Sigmoid colon (tissue), 7 donors: ENCODE data around the gene ATXN1. TPM values are rescaled to one million over a fixed set of nuclear protein-coding genes. Genes with fewer than 3 reads are reported as not detected.

ENCODE experiments used
- DNase-seq: peaks from one replicate; pipeline ENCODE4 v3.0.0-alpha.2; 2019
- H3K27ac ChIP-seq, 4 donors: fragments of 200-600 bp; sonication (generic); one replicate each; pipeline ENCODE4 v1.5.1; 2016 to 2019; ENCODE audit warnings: mild to moderate bottlenecking in 1 of 4
- H3K27me3 ChIP-seq, 3 donors: fragments of 200-600 bp; sonication (generic); one replicate each; pipeline ENCODE4 v1.5.1; 2019; ENCODE audit warnings: mild to moderate bottlenecking in 1 of 3
- H3K36me3 ChIP-seq, 4 donors: fragments of 200-600 bp; sonication (generic); one replicate each; pipeline ENCODE4 v1.5.1; 2016 to 2019
- H3K4me1 ChIP-seq, 4 donors: fragments of 200-600 bp; sonication (generic); one replicate each; pipeline ENCODE4 v1.5.1; 2017 to 2019
- H3K4me3 ChIP-seq, 4 donors: fragments of 200-600 bp; sonication (generic); one replicate each; pipeline ENCODE4 v1.5.1; 2017 to 2019; ENCODE audit warnings: mild to moderate bottlenecking in 2 of 4, moderate library complexity in 1 of 4
- H3K9me3 ChIP-seq, 4 donors: fragments of 200-600 bp in 3 of 4; sonication (generic) in 3 of 4; one replicate each; pipeline versions ENCODE4 v1.5.1 to v1.6.1; 2013 to 2019
- CTCF ChIP-seq, 4 experiments: fragments of 450-650 bp in 3 of 4; fragments of 200-600 bp in 1 of 4; IDR thresholded peaks; one replicate each; pipeline ENCODE4 v1.5.1; 2016 to 2019; ENCODE audit warnings: antibody characterized with exemption in 4 of 4, mild to moderate bottlenecking in 3 of 4, moderate library complexity in 2 of 4
- EP300 ChIP-seq, 4 donors: sonication (generic); formaldehyde crosslinking; IDR thresholded peaks; one replicate each; pipeline ENCODE4 v1.6.1; 2017; ENCODE audit warnings: antibody characterized with exemption in 4 of 4
- POLR2A ChIP-seq, 2 donors: fragments of 450-650 bp; IDR thresholded peaks; one replicate each; pipeline ENCODE4 v1.6.1; 2016; ENCODE audit warnings: antibody characterized with exemption in 2 of 2, mild to moderate bottlenecking in 2 of 2, moderate library complexity in 2 of 2
- POLR2AphosphoS5 ChIP-seq, 4 donors: sonication (generic); formaldehyde crosslinking; IDR thresholded peaks; one replicate each; pipeline ENCODE4 v1.6.1; 2017; ENCODE audit warnings: antibody characterized with exemption in 4 of 4
- WGBS, 2 donors: extraction: QIAGEN DNeasy Blood & Tissue Kit; methylation state at CpG; one replicate each; pipeline ENCODE4 v1.1.7; 2013; 5-methylcytosine and 5-hydroxymethylcytosine counted together
- intact Hi-C: fragments of 100-400 bp; cut with DNase I; formaldehyde crosslinking; loops from one replicate; pipeline ENCODE4 v1.15.1; 2023
- polyA plus RNA-seq, 3 donors: library from polyadenylated mRNA; stranded (reverse); fragments of 200-250 nt; gene quantifications; one replicate each; pipeline ENCODE4 v1.2.3, GENCODE V29; 2013
- total RNA-seq, 4 donors: library from RNA; depleted of rRNA; stranded (reverse); fragments of >200 nt; gene quantifications; one replicate each; pipeline ENCODE4 v1.1.0, GENCODE V29; 2016
- donor health status: healthy with polysubstance abuse.
- donor health status: Bipolar disorder and iron deficiency.
- donor health status: healthy.

Gene ATXN1
- total and polyA plus RNA-seq, 7 donors, result 4.8 to 95.3 (median 37.7) TPM

DNA sequence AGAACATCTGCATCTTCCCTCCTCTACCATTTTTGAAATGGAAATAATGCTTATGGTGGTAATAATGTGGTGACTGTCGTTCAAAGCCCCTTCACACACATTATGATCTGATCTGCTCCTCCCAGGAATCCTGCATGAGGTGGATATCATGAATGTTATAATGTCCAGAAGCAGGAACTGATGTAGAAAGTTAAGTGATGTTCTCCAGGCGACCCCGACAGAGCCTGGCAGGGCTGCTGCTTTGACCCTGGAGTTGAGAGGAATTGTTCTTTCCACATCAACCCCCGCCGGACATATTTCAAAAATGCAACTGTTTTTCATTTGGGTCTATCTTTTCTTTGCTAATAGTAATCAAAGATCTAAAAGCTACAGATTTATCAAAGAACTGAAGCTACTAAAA is 391.3 kb downstream of the ATXN1 start:
- intact Hi-C loops, result no loop called here
- 89 to 93% methylated on average over 5 of the region's 5 CpGs for WGBS, 2 donors
- no peak overlapping the region for H3K27ac ChIP-seq
- H3K9me3 ChIP-seq, result no peaks in the 10 kb centered on the region
- no peak for DNase-seq
- H3K36me3 ChIP-seq, result no peaks in the 10 kb centered on the region
- TF ChIP-seq CTCF (IDR thresholded peaks at IDR 0.05), result no peak
- no peak for TF ChIP-seq EP300 (IDR thresholded peaks at IDR 0.05)
- no peak for TF ChIP-seq POLR2A (IDR thresholded peaks at IDR 0.05)
- no peak for TF ChIP-seq POLR2AphosphoS5 (IDR thresholded peaks at IDR 0.05)
- H3K27me3 ChIP-seq, result no peaks in the 10 kb centered on the region
- peaks cover 0 to 10% (median 4%) of the 10 kb centered on the region in 4 donors for H3K4me1 ChIP-seq
- no peak overlapping the region for H3K4me3 ChIP-seq

DNA sequence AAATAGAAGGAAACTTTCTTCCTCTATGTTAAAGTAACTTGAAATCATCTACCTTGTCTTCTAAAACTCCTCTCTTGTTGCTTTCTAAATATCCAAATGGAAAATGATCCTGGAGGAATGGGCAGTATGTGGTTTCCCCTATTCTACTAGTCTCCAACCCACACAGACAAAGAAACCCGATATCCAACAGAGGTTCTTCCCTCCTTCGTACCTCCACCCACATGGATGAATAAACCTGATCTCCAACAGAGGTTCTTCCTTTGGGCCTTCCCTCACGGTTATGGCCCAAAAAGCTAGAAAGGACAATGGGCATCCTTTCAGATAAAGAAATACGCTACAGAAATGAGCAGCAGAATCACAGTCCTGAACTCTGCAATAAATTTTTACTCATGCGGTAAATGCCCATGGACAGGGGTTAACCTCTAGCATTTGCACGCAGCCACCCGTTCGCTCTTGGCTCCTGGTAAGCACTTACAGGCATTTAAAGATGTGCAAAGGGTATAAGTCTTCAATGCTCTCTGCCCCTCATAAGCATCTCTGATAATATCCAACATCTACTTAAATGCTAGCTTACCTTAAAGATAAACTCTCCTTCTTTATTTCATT is 392.0 kb downstream of the ATXN1 start:
- no peaks in the 10 kb centered on the region for H3K36me3 ChIP-seq
- H3K27me3 ChIP-seq, result no peaks in the 10 kb centered on the region
- intact Hi-C loops, result no loop called here
- H3K9me3 ChIP-seq, result no peaks in the 10 kb centered on the region
- H3K27ac ChIP-seq, result no peak overlapping the region
- H3K4me3 ChIP-seq, result no peak overlapping the region
- no peak for DNase-seq
- TF ChIP-seq POLR2AphosphoS5 (IDR thresholded peaks at IDR 0.05) (no peak), CTCF (IDR thresholded peaks at IDR 0.05) (no peak), EP300 (IDR thresholded peaks at IDR 0.05) (no peak), POLR2A (IDR thresholded peaks at IDR 0.05) (no peak)
- WGBS, 2 donors, result 97 to 98% methylated on average over 8 of the region's 8 CpGs
- H3K4me1 ChIP-seq, result peaks cover 0 to 10% (median 4%) of the 10 kb centered on the region in 4 donors

DNA sequence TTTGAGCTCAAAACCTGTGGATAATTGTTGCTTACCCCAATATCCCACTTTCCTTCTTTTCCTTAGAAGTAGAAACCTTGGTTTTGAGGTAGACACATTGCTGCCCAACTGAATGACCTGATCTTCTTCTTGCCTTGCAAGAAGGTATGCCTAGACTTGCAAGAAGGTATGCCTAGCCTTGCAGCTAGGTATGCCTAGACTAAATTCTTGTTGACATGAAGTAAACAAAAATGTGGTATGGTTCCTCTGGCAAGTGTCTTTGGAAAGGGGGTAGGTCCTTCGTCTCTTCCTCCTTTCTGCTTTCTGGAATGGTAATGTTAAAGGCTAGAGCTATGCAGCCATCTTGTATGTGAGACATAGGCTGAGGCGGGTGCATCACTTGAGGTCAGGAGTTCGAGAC is 393.7 kb downstream of the ATXN1 start:
- no peaks in the 10 kb centered on the region for H3K27me3 ChIP-seq
- no peaks in the 10 kb centered on the region for H3K36me3 ChIP-seq
- intact Hi-C loops, result no loop called here
- no peak overlapping the region for H3K4me3 ChIP-seq
- no peaks in the 10 kb centered on the region for H3K9me3 ChIP-seq
- TF ChIP-seq POLR2A (IDR thresholded peaks at IDR 0.05), result no peak
- TF ChIP-seq POLR2AphosphoS5 (IDR thresholded peaks at IDR 0.05), result no peak
- no peak for TF ChIP-seq EP300 (IDR thresholded peaks at IDR 0.05)
- TF ChIP-seq CTCF (IDR thresholded peaks at IDR 0.05), result no peak
- peaks cover 0 to 10% (median 4%) of the 10 kb centered on the region in 4 donors for H3K4me1 ChIP-seq
- H3K27ac ChIP-seq, result no peak overlapping the region
- no peak for DNase-seq
- WGBS, 2 donors, result 92 to 93% methylated on average over 3 of the region's 3 CpGs

- WGBS, 2 donors, result 95 to 96% methylated on average over 4 of the region's 4 CpGs
These were observed 397.5 kb downstream of the ATXN1 start for GRCh38 chr6:16363749-16364148.

More at GRCh38 chr6:16363749-16364148, 397.5 kb downstream of the ATXN1 start:
- H3K27ac ChIP-seq, result no peak overlapping the region
- no peak overlapping the region for H3K4me3 ChIP-seq
- H3K36me3 ChIP-seq, result no peaks in the 10 kb centered on the region
- TF ChIP-seq POLR2A (IDR thresholded peaks at IDR 0.05) (no peak), POLR2AphosphoS5 (IDR thresholded peaks at IDR 0.05) (no peak), EP300 (IDR thresholded peaks at IDR 0.05) (no peak), CTCF (IDR thresholded peaks at IDR 0.05) (no peak)
- H3K4me1 ChIP-seq, result peaks cover 0 to 30% (median 7%) of the 10 kb centered on the region in 4 donors
- no peaks in the 10 kb centered on the region for H3K27me3 ChIP-seq
- no peaks in the 10 kb centered on the region for H3K9me3 ChIP-seq
- DNase-seq, result no peak
- intact Hi-C loops, result no loop called here
